ENCODE data around the gene NLGN2. TPM values are rescaled to one million over a fixed set of nuclear protein-coding genes. Genes with fewer than 3 reads are reported as not detected.

NLGN2 gene
- total and polyA plus RNA-seq, 2 donors (not counting 1 experiment from before 2014, with no cell fraction given): 0.52 to 3.4 TPM

DNA sequence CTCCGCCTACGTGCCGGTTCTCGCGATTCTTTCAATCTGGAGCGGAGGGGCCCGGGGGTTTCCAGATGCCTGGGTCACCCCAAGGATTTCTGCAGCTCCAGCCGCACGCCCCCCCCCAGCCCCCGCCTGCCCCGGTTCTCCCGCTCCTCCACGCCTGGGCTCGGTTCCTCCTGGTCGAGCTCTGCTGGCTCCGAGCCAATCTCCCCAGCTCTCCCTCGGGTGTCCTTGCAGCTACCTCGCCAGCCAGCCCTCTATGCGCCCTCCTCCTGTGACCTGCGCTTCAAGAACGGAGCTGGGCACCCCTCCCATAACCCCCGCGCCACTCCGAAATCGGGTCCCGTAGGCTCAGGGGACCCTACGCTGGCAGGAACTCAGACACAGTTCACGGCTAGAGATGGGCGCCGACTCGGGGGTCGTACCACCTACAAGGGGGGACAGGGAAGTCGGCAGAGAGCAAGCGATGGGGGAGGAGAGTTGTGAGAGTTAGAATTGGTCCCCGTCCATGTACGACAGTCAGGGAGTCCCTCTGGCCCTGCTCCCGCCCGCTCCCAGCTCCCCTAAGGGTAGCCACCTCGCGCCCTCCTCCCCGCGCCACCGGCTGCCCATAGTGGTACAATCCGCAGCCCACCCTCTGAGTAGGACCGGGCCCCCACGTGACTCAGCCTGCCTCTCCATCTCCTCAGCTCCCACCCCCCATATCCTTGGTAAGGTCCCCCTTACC is 32.6 kb downstream of the NLGN2 start:
- Mint-ChIP-seq H3K4me1 (peaks cover 51% of the 10 kb centered on the region), H3K9me3 (ENCODE audit: insufficient read depth) (no peaks in the 10 kb centered on the region), H3K4me3 (peak overlapping the region; percentile 83), H3K27ac (peak overlapping the region; percentile 65), H3K27me3 (peaks cover 60% of the 10 kb centered on the region)
- under 1% methylated on average over 37 of the region's 46 CpGs for WGBS (ENCODE audit: insufficient coverage)
- TF ChIP-seq EZH2 (IDR thresholded peaks at IDR 0.05; ENCODE audit: borderline replicate concordance, insufficient read depth, low read depth, low read length, poor library complexity, severe bottlenecking): peak; percentile 28
- TF ChIP-seq, protein P1, sequence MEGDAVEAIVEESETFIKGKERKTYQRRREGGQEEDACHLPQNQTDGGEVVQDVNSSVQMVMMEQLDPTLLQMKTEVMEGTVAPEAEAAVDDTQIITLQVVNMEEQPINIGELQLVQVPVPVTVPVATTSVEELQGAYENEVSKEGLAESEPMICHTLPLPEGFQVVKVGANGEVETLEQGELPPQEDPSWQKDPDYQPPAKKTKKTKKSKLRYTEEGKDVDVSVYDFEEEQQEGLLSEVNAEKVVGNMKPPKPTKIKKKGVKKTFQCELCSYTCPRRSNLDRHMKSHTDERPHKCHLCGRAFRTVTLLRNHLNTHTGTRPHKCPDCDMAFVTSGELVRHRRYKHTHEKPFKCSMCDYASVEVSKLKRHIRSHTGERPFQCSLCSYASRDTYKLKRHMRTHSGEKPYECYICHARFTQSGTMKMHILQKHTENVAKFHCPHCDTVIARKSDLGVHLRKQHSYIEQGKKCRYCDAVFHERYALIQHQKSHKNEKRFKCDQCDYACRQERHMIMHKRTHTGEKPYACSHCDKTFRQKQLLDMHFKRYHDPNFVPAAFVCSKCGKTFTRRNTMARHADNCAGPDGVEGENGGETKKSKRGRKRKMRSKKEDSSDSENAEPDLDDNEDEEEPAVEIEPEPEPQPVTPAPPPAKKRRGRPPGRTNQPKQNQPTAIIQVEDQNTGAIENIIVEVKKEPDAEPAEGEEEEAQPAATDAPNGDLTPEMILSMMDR (IDR thresholded peaks at IDR 0.05): no peak
- peak overlapping the region; percentile 53 for H3K9ac ChIP-seq (ENCODE audit: low read length)
- peaks cover 58 to 61% of the 10 kb centered on the region in 2 donors for H3K4me1 ChIP-seq (ENCODE audit: control insufficient read depth in 2 of 2, insufficient read depth in 2 of 2, low read length in 2 of 2)
- peak overlapping the region; percentile 35 for H2AFZ ChIP-seq (ENCODE audit: insufficient read depth, low read depth, low read length, poor library complexity, severe bottlenecking)
- peak overlapping the region; percentile 11 to 54 (median 33) for H3K4me3 ChIP-seq (ENCODE audit: control extremely low read depth in 1 of 5, extremely low read depth in 1 of 5, insufficient read depth in 1 of 5, low read depth in 2 of 5, low read length in 4 of 5)
- peaks cover 27% of the 10 kb centered on the region for H3K79me2 ChIP-seq (ENCODE audit: control insufficient read depth, insufficient read depth, low read length)
- ChIA-PET CTCF (interaction anchor here (1.1 to 3.6 kb wide), 7 partner anchors 11 to 549 kb away, joined by 3 to 15 read pairs (median 3); partner anchors contain the start of genes SENP3, SPEM3 and TP53), POLR2A (interaction anchor here (0.6 to 1.8 kb wide), 5 partner anchors 36 to 360 kb away, joined by 3 to 8 read pairs (median 6); partner anchors contain the start of genes POLR2A and ZBTB4)
- peak overlapping the region; percentile 85 for H3K4me2 ChIP-seq (replicated peaks; ENCODE audit: low read depth, low read length, poor library complexity, severe bottlenecking)
- no peak overlapping the region for H3K27ac ChIP-seq (ENCODE audit: low read length in 2 of 2)
- no peaks in the 10 kb centered on the region for H3K36me3 ChIP-seq (replicated peaks in 1 of 2; ENCODE audit: control extremely low read depth in 1 of 2, control insufficient read depth in 1 of 2, extremely low read depth in 1 of 2, insufficient read depth in 2 of 2, low read length in 1 of 2)
- H4K20me1 ChIP-seq (ENCODE audit: control insufficient read depth, insufficient read depth, low read length, poor library complexity, severe bottlenecking): peaks cover 49% of the 10 kb centered on the region
- ATAC-seq (ENCODE audit: low read depth) (no peak), DNase-seq (peak; percentile 62)
- H3K27me3 ChIP-seq (replicated peaks in 1 of 4; ENCODE audit: control extremely low read depth in 1 of 4, control insufficient read depth in 3 of 4, insufficient read depth in 4 of 4, low read length in 3 of 4): peaks cover 0 to 73% (median 45%) of the 10 kb centered on the region in 4 experiments
- H3K9me3 ChIP-seq (ENCODE audit: control extremely low read depth in 1 of 3, control insufficient read depth in 2 of 3, insufficient read depth in 1 of 3, low read length in 2 of 3): peaks cover 0 to 38% (median 0%) of the 10 kb centered on the region in 3 donors
- intact Hi-C loops (cut with micrococcal nuclease): no loop called here

DNA sequence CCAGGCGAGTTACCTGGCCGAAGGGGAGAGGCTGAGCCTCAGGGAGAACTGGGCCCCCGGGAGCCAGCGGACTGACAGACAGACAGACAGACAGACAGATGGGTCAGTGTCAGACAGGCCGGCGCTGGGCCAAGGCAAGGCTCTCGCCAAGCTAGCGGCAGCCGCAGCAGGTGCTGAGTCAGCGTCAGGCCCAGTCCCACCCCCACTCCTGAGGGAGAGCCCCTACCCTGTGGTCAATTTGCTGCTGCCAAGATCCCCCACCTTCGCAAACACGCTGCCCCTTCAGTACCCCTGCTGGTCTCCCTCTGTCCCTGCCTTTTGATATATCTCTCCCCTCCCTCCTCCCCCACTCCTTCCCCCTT is 33.2 kb downstream of the NLGN2 start:
- no peak overlapping the region for H3K4me3 ChIP-seq (ENCODE audit: control extremely low read depth in 1 of 5, extremely low read depth in 1 of 5, insufficient read depth in 1 of 5, low read depth in 2 of 5, low read length in 4 of 5)
- no peak for ATAC-seq (ENCODE audit: low read depth)
- no peak overlapping the region for H2AFZ ChIP-seq (ENCODE audit: insufficient read depth, low read depth, low read length, poor library complexity, severe bottlenecking)

More for the DNA sequence above, 33.2 kb downstream of the NLGN2 start:
- H3K27me3 ChIP-seq (replicated peaks in 1 of 4; ENCODE audit: control extremely low read depth in 1 of 4, control insufficient read depth in 3 of 4, insufficient read depth in 4 of 4, low read length in 3 of 4): peaks cover 0 to 79% (median 49%) of the 10 kb centered on the region in 4 experiments
- peaks cover 0 to 44% (median 0%) of the 10 kb centered on the region in 3 donors for H3K9me3 ChIP-seq (ENCODE audit: control extremely low read depth in 1 of 3, control insufficient read depth in 2 of 3, insufficient read depth in 1 of 3, low read length in 2 of 3)
- H3K36me3 ChIP-seq (replicated peaks in 1 of 2; ENCODE audit: control extremely low read depth in 1 of 2, control insufficient read depth in 1 of 2, extremely low read depth in 1 of 2, insufficient read depth in 2 of 2, low read length in 1 of 2): no peaks in the 10 kb centered on the region
- intact Hi-C loops (cut with micrococcal nuclease): no loop called here
- H3K79me2 ChIP-seq (ENCODE audit: control insufficient read depth, insufficient read depth, low read length): peaks cover 27% of the 10 kb centered on the region
- H3K9ac ChIP-seq (ENCODE audit: low read length): peak overlapping the region; percentile 53
- Mint-ChIP-seq H3K4me3 (peak overlapping the region; percentile 83), H3K27ac (no peak overlapping the region), H3K9me3 (ENCODE audit: insufficient read depth) (no peaks in the 10 kb centered on the region), H3K4me1 (peaks cover 53% of the 10 kb centered on the region), H3K27me3 (peaks cover 66% of the 10 kb centered on the region)
- DNase-seq: peak; percentile 41
- 6% methylated on average over 12 of the region's 12 CpGs for WGBS (ENCODE audit: insufficient coverage)
- peak overlapping the region; percentile 85 for H3K4me2 ChIP-seq (replicated peaks; ENCODE audit: low read depth, low read length, poor library complexity, severe bottlenecking)
- CTCF ChIA-PET: interaction anchor here (1.1 to 3.6 kb wide), 7 partner anchors 12 to 549 kb away, joined by 3 to 15 read pairs (median 3); partner anchors contain the start of genes SENP3, SPEM3 and TP53
- peaks cover 49% of the 10 kb centered on the region for H4K20me1 ChIP-seq (ENCODE audit: control insufficient read depth, insufficient read depth, low read length, poor library complexity, severe bottlenecking)
- TF ChIP-seq EZH2 (IDR thresholded peaks at IDR 0.05; ENCODE audit: borderline replicate concordance, insufficient read depth, low read depth, low read length, poor library complexity, severe bottlenecking): no peak
- TF ChIP-seq, protein P1 (IDR thresholded peaks at IDR 0.05): no peak
- H3K4me1 ChIP-seq (ENCODE audit: control insufficient read depth in 2 of 2, insufficient read depth in 2 of 2, low read length in 2 of 2): peaks cover 64% of the 10 kb centered on the region in 2 donors
- no peak overlapping the region for H3K27ac ChIP-seq (ENCODE audit: low read length in 2 of 2)
- POLR2A ChIA-PET: interaction anchor here (0.6 to 1.8 kb wide), 6 partner anchors 33 to 134 kb away, joined by 3 to 10 read pairs (median 8); partner anchors contain the start of genes POLR2A and ZBTB4
